A375 (cell line): ENCODE measurements around the gene MYO9B. TPM values are rescaled to one million over a fixed set of nuclear protein-coding genes. Genes with fewer than 3 reads are reported as not detected.

ENCODE experiments used
- total RNA-seq: library from RNA; depleted of rRNA; stranded (reverse); fragments of >200 nt; shearing (Covaris generic); gene quantifications from 2 replicates; pipeline ENCODE4 v1.2.3, GENCODE V29; 2014; rRNA removed

MYO9B gene
- total RNA-seq, result 64.2 and 64.8 TPM in 2 replicates

GRCh38 chr19:17075035-17075863, at the start of gene MYO9B, which contains the start of gene HAUS8:
TSS of gene MYO9B (plus strand) at chr19:17075777. CDS start at chr19:17101718, 25,941 bp downstream.
TSS of gene HAUS8 (minus strand) at chr19:17075452. CDS start at chr19:17075422, 30 bp downstream.

GRCh38 chr19:17026706-17027534, 48.7 kb upstream of the MYO9B start, which contains the start of gene CPAMD8:
TSS of gene CPAMD8 (minus strand) at chr19:17026810. CDS start at chr19:17026642, 168 bp downstream.

DNA sequence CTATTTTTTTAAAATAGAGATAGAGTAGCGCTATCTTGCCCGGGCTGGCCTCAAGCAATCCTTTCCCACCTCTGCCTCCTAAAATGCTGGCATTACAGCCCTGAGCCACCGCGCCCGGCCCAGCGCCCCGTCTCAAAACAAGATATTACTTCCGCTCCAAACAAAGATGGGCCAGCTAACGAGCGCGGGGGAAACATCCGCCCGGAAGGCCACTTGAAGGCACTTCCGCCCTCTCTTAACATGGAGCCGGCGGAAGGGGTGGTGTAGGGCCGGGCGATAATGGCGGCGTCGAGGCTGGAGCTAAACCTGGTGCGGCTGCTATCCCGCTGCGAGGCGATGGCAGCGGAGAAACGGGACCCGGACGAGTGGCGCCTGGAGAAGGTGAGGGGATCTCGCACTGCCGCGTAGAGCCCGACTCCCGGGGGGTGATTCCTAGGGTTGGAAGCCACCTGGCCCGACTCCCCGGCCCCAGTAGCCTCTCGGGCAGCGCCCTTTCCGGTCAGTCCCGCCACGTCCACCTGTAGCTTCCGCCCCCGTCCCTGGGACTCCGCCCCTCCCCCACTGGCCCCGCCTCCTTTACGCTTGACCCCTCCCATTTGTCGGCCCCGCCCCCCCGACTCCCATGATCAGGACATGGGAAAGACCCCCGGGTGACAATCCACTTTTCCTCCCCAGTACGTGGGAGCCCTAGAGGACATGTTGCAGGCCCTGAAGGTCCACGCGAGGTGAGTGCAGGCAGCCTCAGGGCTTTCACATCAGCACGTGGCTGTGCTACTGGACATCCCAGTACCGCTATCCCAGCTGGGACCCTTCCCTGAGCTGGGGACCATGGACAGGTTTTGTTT, 139.8 kb downstream of the MYO9B start, which contains the start of gene USE1:
Gene USE1 (plus strand): TSS at position 231 of the 845 bp plus-strand sequence. CDS start 49 bp downstream, at position 280.

GRCh38 chr19:17226002-17226933, 150.7 kb downstream of the MYO9B start, which contains the start of gene OCEL1:
TSS of gene OCEL1 (plus strand) at chr19:17226226. CDS start at chr19:17226248, 22 bp downstream.

GRCh38 chr19:17245535-17245984, 170.0 kb downstream of the MYO9B start, which contains the start of gene NR2F6:
TSS of gene NR2F6 (minus strand) at chr19:17245919. CDS start at chr19:17245220, 699 bp downstream.

Other genes starting within 250 kb of the MYO9B start
- 22.1 and 47.8 TPM in 2 replicates for gene SIN3B, start 246.4 kb upstream of the MYO9B start, total RNA-seq
- 0.61 and 0.64 TPM in 2 replicates for gene F2RL3, start 186.8 kb upstream of the MYO9B start, total RNA-seq
- gene CPAMD8, start 49.0 kb upstream of the MYO9B start, total RNA-seq, result 0.16 and 0.64 TPM in 2 replicates
- gene HAUS8, start 325 bp upstream of the MYO9B start, total RNA-seq, result 13.5 and 17.9 TPM in 2 replicates
- gene USE1, start 139.6 kb downstream of the MYO9B start, total RNA-seq, result 137 and 146 TPM in 2 replicates
- 9.6 and 10.5 TPM in 2 replicates for gene OCEL1, start 150.4 kb downstream of the MYO9B start, total RNA-seq
- 87.1 and 107 TPM in 2 replicates for gene NR2F6, start 170.1 kb downstream of the MYO9B start, total RNA-seq
- not detected in 2 replicates for gene USHBP1, start 189.0 kb downstream of the MYO9B start, total RNA-seq
- gene BABAM1, start 191.7 kb downstream of the MYO9B start, total RNA-seq, result 231 and 246 TPM in 2 replicates
- 5.1 and 6.9 TPM in 2 replicates for gene ANKLE1, start 206.1 kb downstream of the MYO9B start, total RNA-seq
- gene ABHD8, start 227.6 kb downstream of the MYO9B start, total RNA-seq, result 21.3 and 22.6 TPM in 2 replicates
- gene MRPL34, start 230.1 kb downstream of the MYO9B start, total RNA-seq, result 123 and 159 TPM in 2 replicates
- 80.6 and 111 TPM in 2 replicates for gene DDA1, start 233.8 kb downstream of the MYO9B start, total RNA-seq